HepG2 (cell line): Measurements from ENCODE around the gene TTC21B. TPM values are rescaled to one million over a fixed set of nuclear protein-coding genes. Genes with fewer than 3 reads are reported as not detected.
A peak's percentile ranks its signal among the peaks of the same experiment; 100 is the strongest.

ENCODE experiments used
- FIP1L1 ChIP-seq: fragments of 200-400 bp; formaldehyde crosslinking; IDR thresholded peaks from 2 replicates; pipeline ENCODE4 v1.6.1; 2018; ENCODE audit warnings: low read depth, mild to moderate bottlenecking, low read length, moderate library complexity, borderline replicate concordance; ENCODE audit not compliant: insufficient read depth
- FOXA1 ChIP-seq, 2 experiments: fragments of 450-650 bp in 1 of 2; sonication (generic) in 1 of 2; formaldehyde crosslinking in 1 of 2; IDR thresholded peaks; 2 replicates each; pipeline versions ENCODE4 v1.4.0 to v1.6.1; 2016 to 2020; ENCODE audit warnings: missing genetic modification reagents in 1 of 2
- FOXP1 ChIP-seq, 2 experiments: fragments of 450-650 bp in 1 of 2; IDR thresholded peaks; 2 replicates each; pipeline ENCODE4 v1.6.1; 2017 to 2018; ENCODE audit warnings: antibody characterized with exemption in 1 of 2
- MAFK ChIP-seq, 2 experiments: IDR thresholded peaks in 1 of 2; conservative IDR thresholded peaks in 1 of 2; 2 replicates each; pipeline ENCODE4 v1.6.1; 2011; ENCODE audit warnings: improper control_type of control experiment in 2 of 2, low read length in 2 of 2
- SIN3B ChIP-seq: fragments of 150-350 bp; IDR thresholded peaks from 2 replicates; pipeline ENCODE4 v1.6.1; 2014; ENCODE audit warnings: low read length
- ZFP82 ChIP-seq: sonication (generic); formaldehyde crosslinking; IDR thresholded peaks from 2 replicates; pipeline ENCODE4 v1.5.1; 2020; ENCODE audit warnings: mild to moderate bottlenecking, missing genetic modification reagents, borderline replicate concordance
- ZNF142 ChIP-seq: sonication (generic); formaldehyde crosslinking; IDR thresholded peaks from 2 replicates; pipeline ENCODE4 v1.4.0; 2020; ENCODE audit warnings: missing genetic modification reagents
- ZNF20 ChIP-seq: sonication (generic); formaldehyde crosslinking; IDR thresholded peaks from 2 replicates; pipeline ENCODE4 v1.4.0; 2020; ENCODE audit warnings: mild to moderate bottlenecking, moderate library complexity, missing genetic modification reagents
- ZNF317 ChIP-seq: sonication (generic); formaldehyde crosslinking; IDR thresholded peaks from 2 replicates; pipeline ENCODE4 v1.5.0; 2020; ENCODE audit warnings: mild to moderate bottlenecking, missing genetic modification reagents
- ZNF33A ChIP-seq: sonication (generic); formaldehyde crosslinking; IDR thresholded peaks from 2 replicates; pipeline ENCODE4 v1.5.1; 2020; ENCODE audit warnings: missing genetic modification reagents, mild to moderate bottlenecking, moderate library complexity, borderline replicate concordance
- ZNF782 ChIP-seq: sonication (generic); formaldehyde crosslinking; IDR thresholded peaks from 2 replicates; pipeline ENCODE4 v1.4.0; 2020; ENCODE audit warnings: missing genetic modification reagents, mild to moderate bottlenecking, borderline replicate concordance
- ZNF879 ChIP-seq: sonication (generic); formaldehyde crosslinking; IDR thresholded peaks from 2 replicates; pipeline ENCODE4 v1.8.1; 2023; ENCODE audit warnings: missing genetic modification reagents
- polyA plus RNA-seq, 8 experiments: library from polyadenylated mRNA; depleted of rRNA in 3 of 8; stranded (reverse) in 7 of 8; unstranded in 1 of 8; fragments of >200 nt; fragmentation: Illumina TruSeq in 4 of 8; extraction: Trizol in 4 of 8; gene quantifications; 2 replicates each; pipeline versions ENCODE4 v1.2.1 to v1.2.3, GENCODE V29; 2011 to 2016; ENCODE audit warnings: low read depth in 4 of 8, missing spikeins in 1 of 8, mixed read lengths in 1 of 8; ENCODE audit not compliant: insufficient read depth in 1 of 8
- total RNA-seq, 5 experiments: library from RNA; depleted of rRNA; stranded (reverse); fragments of >200 nt; fragmentation: Illumina TruSeq; extraction: Trizol; gene quantifications; 2 replicates each; pipeline ENCODE4 v1.2.3, GENCODE V29; 2016; ENCODE audit warnings: low read depth in 1 of 5
- TF ChIP-seq, protein P1 (sequence below): sonication (generic); formaldehyde crosslinking; IDR thresholded peaks from 2 replicates; pipeline ENCODE4 v1.8.1; 2023; ENCODE audit warnings: mild to moderate bottlenecking, missing genetic modification reagents, borderline replicate concordance
- TF ChIP-seq, protein P2 (sequence below): sonication (generic); formaldehyde crosslinking; IDR thresholded peaks from 2 replicates; pipeline ENCODE4 v1.5.0; 2020; ENCODE audit warnings: missing genetic modification reagents
- TF ChIP-seq, protein P3 (sequence below): sonication (generic); formaldehyde crosslinking; IDR thresholded peaks from 2 replicates; pipeline ENCODE4 v1.4.0; 2020; ENCODE audit warnings: missing genetic modification reagents, borderline replicate concordance

Gene TTC21B
- total and polyA plus RNA-seq, 2 of the 13 experiments (the other 11 are each of a cell fraction or from before 2014, with no cell fraction given): 39.1 to 67.1 TPM

GRCh38 chr2:165953306-165953654 is 296 bp downstream of the TTC21B start (continued):
- peak; percentile 64; the same call in 1 of the 2 replicates for TF ChIP-seq FIP1L1
- TF ChIP-seq ZNF879 (CRISPR knock-in tag): 0 out of 2 replicates have a peak, but pooled peaks have one; percentile 9
- 0 out of 2 replicates have a peak, but pooled peaks have one; percentile 12 for TF ChIP-seq ZNF33A (CRISPR knock-in tag)
- TF ChIP-seq SIN3B: 0 out of 2 replicates have a peak, but pooled peaks have one; percentile 2
- no peak for TF ChIP-seq FOXA1 (IDR thresholded peaks at IDR 0.05)
- peak; percentile 54 for TF ChIP-seq FOXA1 (CRISPR knock-in tag; IDR thresholded peaks at IDR 0.05)
- peak; percentile 60; the same call in 1 of the 2 replicates for TF ChIP-seq ZNF317 (CRISPR knock-in tag)
- TF ChIP-seq, protein P1, sequence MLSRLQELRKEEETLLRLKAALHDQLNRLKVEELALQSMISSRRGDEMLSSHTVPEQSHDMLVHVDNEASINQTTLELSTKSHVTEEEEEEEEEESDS (CRISPR knock-in tag): 0 out of 2 replicates have a peak, but pooled peaks have one; percentile 15
- TF ChIP-seq ZNF782 (CRISPR knock-in tag): 0 out of 2 replicates have a peak, but pooled peaks have one; percentile 14
- TF ChIP-seq, protein P2, sequence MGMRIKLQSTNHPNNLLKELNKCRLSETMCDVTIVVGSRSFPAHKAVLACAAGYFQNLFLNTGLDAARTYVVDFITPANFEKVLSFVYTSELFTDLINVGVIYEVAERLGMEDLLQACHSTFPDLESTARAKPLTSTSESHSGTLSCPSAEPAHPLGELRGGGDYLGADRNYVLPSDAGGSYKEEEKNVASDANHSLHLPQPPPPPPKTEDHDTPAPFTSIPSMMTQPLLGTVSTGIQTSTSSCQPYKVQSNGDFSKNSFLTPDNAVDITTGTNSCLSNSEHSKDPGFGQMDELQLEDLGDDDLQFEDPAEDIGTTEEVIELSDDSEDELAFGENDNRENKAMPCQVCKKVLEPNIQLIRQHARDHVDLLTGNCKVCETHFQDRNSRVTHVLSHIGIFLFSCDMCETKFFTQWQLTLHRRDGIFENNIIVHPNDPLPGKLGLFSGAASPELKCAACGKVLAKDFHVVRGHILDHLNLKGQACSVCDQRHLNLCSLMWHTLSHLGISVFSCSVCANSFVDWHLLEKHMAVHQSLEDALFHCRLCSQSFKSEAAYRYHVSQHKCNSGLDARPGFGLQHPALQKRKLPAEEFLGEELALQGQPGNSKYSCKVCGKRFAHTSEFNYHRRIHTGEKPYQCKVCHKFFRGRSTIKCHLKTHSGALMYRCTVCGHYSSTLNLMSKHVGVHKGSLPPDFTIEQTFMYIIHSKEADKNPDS: no peak
- TF ChIP-seq ZNF142 (CRISPR knock-in tag): peak; percentile 95; the same call in 1 of the 2 replicates
- no peak for TF ChIP-seq FOXP1 (IDR thresholded peaks at IDR 0.05)
- peak; percentile 22; the same call in 1 of the 2 replicates for TF ChIP-seq FOXP1 (CRISPR knock-in tag; IDR thresholded peaks at IDR 0.05)
- TF ChIP-seq, protein P3, sequence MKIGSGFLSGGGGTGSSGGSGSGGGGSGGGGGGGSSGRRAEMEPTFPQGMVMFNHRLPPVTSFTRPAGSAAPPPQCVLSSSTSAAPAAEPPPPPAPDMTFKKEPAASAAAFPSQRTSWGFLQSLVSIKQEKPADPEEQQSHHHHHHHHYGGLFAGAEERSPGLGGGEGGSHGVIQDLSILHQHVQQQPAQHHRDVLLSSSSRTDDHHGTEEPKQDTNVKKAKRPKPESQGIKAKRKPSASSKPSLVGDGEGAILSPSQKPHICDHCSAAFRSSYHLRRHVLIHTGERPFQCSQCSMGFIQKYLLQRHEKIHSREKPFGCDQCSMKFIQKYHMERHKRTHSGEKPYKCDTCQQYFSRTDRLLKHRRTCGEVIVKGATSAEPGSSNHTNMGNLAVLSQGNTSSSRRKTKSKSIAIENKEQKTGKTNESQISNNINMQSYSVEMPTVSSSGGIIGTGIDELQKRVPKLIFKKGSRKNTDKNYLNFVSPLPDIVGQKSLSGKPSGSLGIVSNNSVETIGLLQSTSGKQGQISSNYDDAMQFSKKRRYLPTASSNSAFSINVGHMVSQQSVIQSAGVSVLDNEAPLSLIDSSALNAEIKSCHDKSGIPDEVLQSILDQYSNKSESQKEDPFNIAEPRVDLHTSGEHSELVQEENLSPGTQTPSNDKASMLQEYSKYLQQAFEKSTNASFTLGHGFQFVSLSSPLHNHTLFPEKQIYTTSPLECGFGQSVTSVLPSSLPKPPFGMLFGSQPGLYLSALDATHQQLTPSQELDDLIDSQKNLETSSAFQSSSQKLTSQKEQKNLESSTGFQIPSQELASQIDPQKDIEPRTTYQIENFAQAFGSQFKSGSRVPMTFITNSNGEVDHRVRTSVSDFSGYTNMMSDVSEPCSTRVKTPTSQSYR (CRISPR knock-in tag): no peak
- TF ChIP-seq MAFK (conservative IDR thresholded peaks at IDR 0.05 in 1 of 2, IDR thresholded peaks at IDR 0.05 in 1 of 2; ENCODE audit: low read length in 2 of 2): no peak
- peak; percentile 95 for TF ChIP-seq ZFP82 (CRISPR knock-in tag)
- peak; percentile 71 for TF ChIP-seq ZNF20 (CRISPR knock-in tag)
